GM12878 (cell line): ENCODE measurements around the gene NEMP2. TPM values are rescaled to one million over a fixed set of nuclear protein-coding genes. Genes with fewer than 3 reads are reported as not detected.

Experiments
- ATAC-seq: fragments of 200-7000 bp; cut with Tn5 transposase; 3 replicates; pipeline ENCODE4 v1.9.1; 2020; ENCODE audit warnings: mild to moderate bottlenecking, moderate library complexity
- BruUV-seq: library from RNA; stranded (reverse); fragments of 400-500 nt; replicated peaks from 2 replicates; lab custom pipeline; 2021; lab: Mats Ljungman, UMichigan
- CTCF ChIA-PET: fragments of 300-600 bp; sonication (Branson Sonifier 250); formaldehyde crosslinking; extraction: SDS; loops from one replicate; lab custom pipeline; 2021; ENCODE audit warnings: inconsistent platforms; lab: Yijun Ruan, JAX
- POLR2A ChIA-PET: fragments of 350-600 bp; formaldehyde crosslinking; extraction: SDS; loops from one replicate; lab custom pipeline; 2021; ENCODE audit warnings: inconsistent platforms; lab: Charles Lee
- RAD21 ChIA-PET: fragments of 300-600 bp; sonication (Branson Sonifier 250); formaldehyde crosslinking; loops from one replicate; lab custom pipeline; 2023; ENCODE audit warnings: antibody characterized with exemption; ENCODE audit not compliant: unreplicated experiment; lab: Charles Lee
- SMC1A ChIA-PET: fragments of 300-600 bp; sonication (Branson Sonifier 250); formaldehyde crosslinking; loops from one replicate; lab custom pipeline; 2023; ENCODE audit not compliant: unreplicated experiment, uncharacterized antibody; lab: Charles Lee
- DNase-seq: peaks from one replicate; pipeline ENCODE4 v3.0.0-alpha.2; 2011; ENCODE audit warnings: low read depth, low spot score
- FAIRE-seq: peaks from 3 replicates; lab custom pipeline; 2011; peaks lifted over from hg19 to GRCh38; lab: Jason Lieb, UNC
- H2AFZ ChIP-seq: 2 replicates; pipeline ENCODE4 v1.6.0; 2011; ENCODE audit warnings: low read depth, low read length, control low read depth; ENCODE audit not compliant: control insufficient read depth
- H3K27ac ChIP-seq: 2 replicates; pipeline ENCODE4 v1.5.1; 2011; ENCODE audit warnings: control low read depth; ENCODE audit not compliant: control insufficient read depth, insufficient read depth
- H3K27me3 ChIP-seq, 2 experiments: replicated peaks in 1 of 2; 2 replicates each; pipeline versions ENCODE4 v1.6.0 to v1.6.1; 2011; ENCODE audit warnings: low read length in 1 of 2; ENCODE audit not compliant: control insufficient read depth in 2 of 2, insufficient read depth in 2 of 2
- H3K36me3 ChIP-seq, 2 experiments: 2 replicates each; pipeline ENCODE4 v1.5.1; 2011; ENCODE audit warnings: low read length in 1 of 2; ENCODE audit not compliant: control insufficient read depth in 2 of 2, insufficient read depth in 2 of 2
- H3K4me1 ChIP-seq: 2 replicates; pipeline ENCODE4 v1.6.1; 2011; ENCODE audit warnings: mild to moderate bottlenecking, low read length, moderate library complexity, mixed read lengths; ENCODE audit not compliant: control insufficient read depth, insufficient read depth
- H3K4me2 ChIP-seq: 2 replicates; pipeline ENCODE4 v1.6.0; 2011; ENCODE audit warnings: control low read depth; ENCODE audit not compliant: control insufficient read depth, insufficient read depth
- H3K4me3 ChIP-seq: fragments of 200-600 bp; sonication (generic); 2 replicates; pipeline ENCODE4 v1.5.1; 2016
- H3K79me2 ChIP-seq: 2 replicates; pipeline ENCODE4 v1.6.0; 2011; ENCODE audit warnings: low read length; ENCODE audit not compliant: control insufficient read depth, insufficient read depth
- H3K9ac ChIP-seq: 2 replicates; pipeline ENCODE4 v1.8.0; 2011; ENCODE audit warnings: low read length, control low read depth, mixed read lengths; ENCODE audit not compliant: control insufficient read depth, insufficient read depth
- H3K9me3 ChIP-seq: replicated peaks from 3 replicates; pipeline ENCODE4 v1.5.1; 2011; ENCODE audit warnings: mild to moderate bottlenecking, low read length; ENCODE audit not compliant: control insufficient read depth, insufficient read depth
- H4K20me1 ChIP-seq: 2 replicates; pipeline ENCODE4 v1.6.0; 2011; ENCODE audit not compliant: control insufficient read depth, insufficient read depth
- CHD4 ChIP-seq: fragments of 200-600 bp; sonication (generic); IDR thresholded peaks from 2 replicates; pipeline ENCODE4 v1.6.1; 2016; ENCODE audit warnings: mild to moderate bottlenecking
- GABPA ChIP-seq: IDR thresholded peaks from 2 replicates; pipeline ENCODE4 v1.6.1; 2014; ENCODE audit warnings: antibody characterized with exemption, low read depth, mild to moderate bottlenecking, inconsistent platforms
- MEF2B ChIP-seq: fragments of 450-650 bp; IDR thresholded peaks from 2 replicates; pipeline ENCODE4 v1.6.1; 2018; ENCODE audit warnings: mild to moderate bottlenecking, moderate library complexity; ENCODE audit not compliant: partially characterized antibody, poor library complexity, severe bottlenecking
- MTA2 ChIP-seq: fragments of 450-650 bp; IDR thresholded peaks from 2 replicates; pipeline ENCODE4 v1.6.1; 2016; ENCODE audit warnings: low read depth, mild to moderate bottlenecking, moderate library complexity
- NR2C2 ChIP-seq: IDR thresholded peaks from 2 replicates; pipeline ENCODE4 v1.6.1; 2011; ENCODE audit warnings: borderline replicate concordance, low read depth; ENCODE audit not compliant: control insufficient read depth, insufficient read length
- POLR2A ChIP-seq: IDR thresholded peaks from 2 replicates; pipeline ENCODE4 v1.6.1; 2011; ENCODE audit warnings: low read depth, mild to moderate bottlenecking, low read length
- RAD21 ChIP-seq: IDR thresholded peaks from 2 replicates; pipeline ENCODE4 v1.6.1; 2011; ENCODE audit warnings: mild to moderate bottlenecking, low read depth, low read length, moderate library complexity; ENCODE audit not compliant: insufficient read depth
- SMC3 ChIP-seq: IDR thresholded peaks from 2 replicates; pipeline ENCODE4 v1.6.1; 2011; ENCODE audit warnings: low read length, improper control_type of control experiment, borderline replicate concordance
- WGBS: methylation state at CpG from one replicate; pipeline ENCODE4 v1.1.6; 2016; ENCODE audit warnings: low lambda C conversion rate; ENCODE audit not compliant: insufficient replicate concordance, insufficient coverage; ENCODE audit errors: missing lambda C conversion rate; 5-methylcytosine and 5-hydroxymethylcytosine counted together
- in situ Hi-C: fragments of 300-500 bp; cut with MboI; formaldehyde crosslinking; loops from 9 replicates; pipeline ENCODE4 v1.14.3; 2018; ENCODE audit warnings: mixed read lengths
- intact Hi-C: fragments of 100-400 bp; cut with micrococcal nuclease; formaldehyde crosslinking; loops from one replicate; pipeline ENCODE4 v1.14.2; 2022; ENCODE audit not compliant: unreplicated experiment
- polyA plus RNA-seq, 11 experiments: library from polyadenylated mRNA; depleted of rRNA in 4 of 11; unstranded in 6 of 11; stranded (reverse) in 5 of 11; fragments of >200 nt; fragmentation: Nextera tagmentation in 4 of 11; fragmentation: Illumina TruSeq in 1 of 11; extraction: Ambion mirVana in 4 of 11; extraction: Trizol in 1 of 11; gene quantifications; 1 replicate in 1 of 11; 2 replicates in 10 of 11; pipeline versions ENCODE4 v1.2.1 to v1.2.3, GENCODE V29; 2011 to 2016; ENCODE audit warnings: inconsistent platforms in 2 of 11, missing spikeins in 2 of 11, low read depth in 1 of 11
- total RNA-seq, 4 experiments: library from RNA; depleted of rRNA in 3 of 4; stranded (reverse); fragments of >200 nt in 3 of 4; fragmentation: Illumina TruSeq in 1 of 4; extraction: Trizol in 1 of 4; gene quantifications; 2 replicates each; pipeline versions ENCODE4 v1.2.1 to v1.2.3, GENCODE V29; 2013 to 2021
- TF ChIP-seq, protein P1 (sequence below): IDR thresholded peaks from 2 replicates; pipeline ENCODE4 v1.6.1; 2011; ENCODE audit warnings: low read depth, mild to moderate bottlenecking, low read length, moderate library complexity, borderline replicate concordance; ENCODE audit errors: extremely low read depth
- TF ChIP-seq, protein P2 (sequence below): IDR thresholded peaks from 2 replicates; pipeline ENCODE4 v1.6.1; 2011; ENCODE audit warnings: borderline replicate concordance, low read depth, mild to moderate bottlenecking, moderate library complexity, mixed read lengths, low read length; ENCODE audit not compliant: insufficient read depth; ENCODE audit errors: extremely low read length
- TF ChIP-seq, protein P3 (sequence below): fragments of 450-650 bp; IDR thresholded peaks from 2 replicates; pipeline ENCODE4 v1.6.1; 2016; ENCODE audit warnings: mild to moderate bottlenecking, moderate library complexity, borderline replicate concordance
- TF ChIP-seq, protein P4 (sequence below): IDR thresholded peaks from 2 replicates; pipeline ENCODE4 v1.6.1; 2011; ENCODE audit warnings: low read depth, low read length, improper control_type of control experiment, borderline replicate concordance

NEMP2 gene
- total and polyA plus RNA-seq, 10 of the 15 experiments (the other 5 are each of a cell fraction or from before 2014, with no cell fraction given): 2.3 to 14.0 (median 8.1) TPM

DNA sequence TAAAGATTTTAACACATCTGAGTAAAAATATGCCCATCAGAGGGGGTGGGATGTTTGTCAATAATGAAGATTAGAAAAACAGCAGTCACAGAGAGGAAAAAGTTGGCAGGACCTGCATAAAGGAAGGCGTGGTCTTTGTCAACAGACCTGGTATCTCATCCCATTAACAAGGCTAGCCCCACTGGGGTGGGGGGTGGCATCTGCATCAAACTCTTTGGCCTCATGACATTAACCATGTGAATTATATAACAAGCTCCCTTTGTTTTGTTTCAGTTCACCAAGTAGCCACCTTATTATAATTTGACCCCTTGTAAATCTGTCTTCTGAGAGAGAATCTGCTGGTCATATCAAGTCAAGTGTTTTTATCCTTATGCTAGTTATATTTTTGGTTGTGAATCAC, 28.8 kb downstream of the NEMP2 start:
- RAD21 ChIA-PET: interaction anchor here (1.4 kb wide), 1 partner anchor 27 kb away, joined by 4 read pairs; no protein-coding TSS in a partner anchor
- 100% methylated on average over 1 of the region's 1 CpG for WGBS
- TF ChIP-seq NR2C2 (no peak), MEF2B (no peak), RAD21 (no peak), GABPA (no peak), SMC3 (no peak), POLR2A (no peak), MTA2 (no peak), CHD4 (no peak)
- TF ChIP-seq, protein P1, sequence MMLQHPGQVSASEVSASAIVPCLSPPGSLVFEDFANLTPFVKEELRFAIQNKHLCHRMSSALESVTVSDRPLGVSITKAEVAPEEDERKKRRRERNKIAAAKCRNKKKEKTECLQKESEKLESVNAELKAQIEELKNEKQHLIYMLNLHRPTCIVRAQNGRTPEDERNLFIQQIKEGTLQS: no peak
- TF ChIP-seq, protein P2, sequence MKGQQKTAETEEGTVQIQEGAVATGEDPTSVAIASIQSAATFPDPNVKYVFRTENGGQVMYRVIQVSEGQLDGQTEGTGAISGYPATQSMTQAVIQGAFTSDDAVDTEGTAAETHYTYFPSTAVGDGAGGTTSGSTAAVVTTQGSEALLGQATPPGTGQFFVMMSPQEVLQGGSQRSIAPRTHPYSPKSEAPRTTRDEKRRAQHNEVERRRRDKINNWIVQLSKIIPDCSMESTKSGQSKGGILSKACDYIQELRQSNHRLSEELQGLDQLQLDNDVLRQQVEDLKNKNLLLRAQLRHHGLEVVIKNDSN: no peak
- TF ChIP-seq, protein P3, sequence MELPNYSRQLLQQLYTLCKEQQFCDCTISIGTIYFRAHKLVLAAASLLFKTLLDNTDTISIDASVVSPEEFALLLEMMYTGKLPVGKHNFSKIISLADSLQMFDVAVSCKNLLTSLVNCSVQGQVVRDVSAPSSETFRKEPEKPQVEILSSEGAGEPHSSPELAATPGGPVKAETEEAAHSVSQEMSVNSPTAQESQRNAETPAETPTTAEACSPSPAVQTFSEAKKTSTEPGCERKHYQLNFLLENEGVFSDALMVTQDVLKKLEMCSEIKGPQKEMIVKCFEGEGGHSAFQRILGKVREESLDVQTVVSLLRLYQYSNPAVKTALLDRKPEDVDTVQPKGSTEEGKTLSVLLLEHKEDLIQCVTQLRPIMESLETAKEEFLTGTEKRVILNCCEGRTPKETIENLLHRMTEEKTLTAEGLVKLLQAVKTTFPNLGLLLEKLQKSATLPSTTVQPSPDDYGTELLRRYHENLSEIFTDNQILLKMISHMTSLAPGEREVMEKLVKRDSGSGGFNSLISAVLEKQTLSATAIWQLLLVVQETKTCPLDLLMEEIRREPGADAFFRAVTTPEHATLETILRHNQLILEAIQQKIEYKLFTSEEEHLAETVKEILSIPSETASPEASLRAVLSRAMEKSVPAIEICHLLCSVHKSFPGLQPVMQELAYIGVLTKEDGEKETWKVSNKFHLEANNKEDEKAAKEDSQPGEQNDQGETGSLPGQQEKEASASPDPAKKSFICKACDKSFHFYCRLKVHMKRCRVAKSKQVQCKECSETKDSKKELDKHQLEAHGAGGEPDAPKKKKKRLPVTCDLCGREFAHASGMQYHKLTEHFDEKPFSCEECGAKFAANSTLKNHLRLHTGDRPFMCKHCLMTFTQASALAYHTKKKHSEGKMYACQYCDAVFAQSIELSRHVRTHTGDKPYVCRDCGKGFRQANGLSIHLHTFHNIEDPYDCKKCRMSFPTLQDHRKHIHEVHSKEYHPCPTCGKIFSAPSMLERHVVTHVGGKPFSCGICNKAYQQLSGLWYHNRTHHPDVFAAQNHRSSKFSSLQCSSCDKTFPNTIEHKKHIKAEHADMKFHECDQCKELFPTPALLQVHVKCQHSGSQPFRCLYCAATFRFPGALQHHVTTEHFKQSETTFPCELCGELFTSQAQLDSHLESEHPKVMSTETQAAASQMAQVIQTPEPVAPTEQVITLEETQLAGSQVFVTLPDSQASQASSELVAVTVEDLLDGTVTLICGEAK: no peak
- TF ChIP-seq, protein P4, sequence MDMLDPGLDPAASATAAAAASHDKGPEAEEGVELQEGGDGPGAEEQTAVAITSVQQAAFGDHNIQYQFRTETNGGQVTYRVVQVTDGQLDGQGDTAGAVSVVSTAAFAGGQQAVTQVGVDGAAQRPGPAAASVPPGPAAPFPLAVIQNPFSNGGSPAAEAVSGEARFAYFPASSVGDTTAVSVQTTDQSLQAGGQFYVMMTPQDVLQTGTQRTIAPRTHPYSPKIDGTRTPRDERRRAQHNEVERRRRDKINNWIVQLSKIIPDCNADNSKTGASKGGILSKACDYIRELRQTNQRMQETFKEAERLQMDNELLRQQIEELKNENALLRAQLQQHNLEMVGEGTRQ: no peak

More for the DNA sequence above, 28.8 kb downstream of the NEMP2 start:
- Histone ChIP-seq H3K27ac (no peak overlapping the region), H3K9ac (no peak overlapping the region), H3K36me3 (peaks cover 0 to 12% of the 10 kb centered on the region in 2 experiments; a peak in 3 of 4 replicates), H3K9me3 (no peaks in the 10 kb centered on the region), H2AFZ (no peak overlapping the region), H4K20me1 (no peaks in the 10 kb centered on the region), H3K4me2 (no peak overlapping the region), H3K79me2 (no peaks in the 10 kb centered on the region), H3K27me3 (no peaks in the 10 kb centered on the region), H3K4me3 (no peak overlapping the region), H3K4me1 (no peaks in the 10 kb centered on the region)
- intact Hi-C loops (no loop called here), in situ Hi-C loops (loop anchor here (5.0 to 10.0 kb wide), 2 partner anchors 118 to 421 kb away; no protein-coding TSS in a partner anchor)
- SMC1A ChIA-PET: interaction anchor here (0.6 to 1.4 kb wide), 3 partner anchors 54 to 160 kb away, joined by 3 to 4 read pairs (median 3); no protein-coding TSS in a partner anchor
- ATAC-seq (no peak), DNase-seq (no peak), FAIRE-seq (no peak)
- POLR2A ChIA-PET: no interaction called here
- no TSS peak for BruUV-seq
- CTCF ChIA-PET: no interaction called here
